GM21367 (cell line): ENCODE results near the gene NCBP3.
"Not testable (repeated sequence)": the region's sequence is repeated elsewhere in the genome, so short reads cannot be mapped to it uniquely, and the experiment has no call there.

ENCODE experiments used
- ATAC-seq: cut with Tn5 transposase; IDR thresholded peaks from one replicate; pipeline ENCODE4 v1.9.1; 2021; ENCODE audit not compliant: unreplicated experiment

The NCBP3 gene

GRCh38 chr17:3848229-3848835 is 2.3 kb upstream of the NCBP3 start:
- no peak for ATAC-seq

DNA sequence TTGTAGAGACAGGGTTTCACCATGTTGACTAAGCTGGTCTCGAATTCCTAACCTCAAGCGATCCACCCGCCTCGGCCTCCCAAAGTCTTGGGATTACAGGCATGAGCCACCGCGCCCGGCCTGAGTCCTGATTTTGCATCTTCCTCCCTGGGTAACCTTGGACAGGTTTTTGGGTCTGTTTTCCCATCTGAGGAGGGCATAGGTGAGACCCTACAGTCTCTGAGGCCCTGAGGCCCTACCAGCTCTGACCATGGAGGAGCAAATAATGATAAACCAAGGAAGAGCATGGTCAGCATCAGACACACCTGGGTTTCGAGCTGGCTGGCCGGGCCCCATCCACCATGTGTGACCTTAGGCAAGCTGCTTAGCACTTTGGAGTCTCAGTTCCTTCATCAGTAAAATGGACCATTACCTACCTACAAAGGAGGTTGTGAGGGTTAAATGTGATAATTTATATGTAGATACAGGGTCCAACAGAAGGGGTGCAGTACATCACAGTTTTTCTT is 1.2 kb upstream of the NCBP3 start:
- ATAC-seq, result no peak

- no peak for ATAC-seq
Measured at GRCh38 chr17:3846437-3847164, 555 bp upstream of the NCBP3 start.

- ATAC-seq, result no peak
Measured at GRCh38 chr17:3845291-3845620, 790 bp downstream of the NCBP3 start.

DNA sequence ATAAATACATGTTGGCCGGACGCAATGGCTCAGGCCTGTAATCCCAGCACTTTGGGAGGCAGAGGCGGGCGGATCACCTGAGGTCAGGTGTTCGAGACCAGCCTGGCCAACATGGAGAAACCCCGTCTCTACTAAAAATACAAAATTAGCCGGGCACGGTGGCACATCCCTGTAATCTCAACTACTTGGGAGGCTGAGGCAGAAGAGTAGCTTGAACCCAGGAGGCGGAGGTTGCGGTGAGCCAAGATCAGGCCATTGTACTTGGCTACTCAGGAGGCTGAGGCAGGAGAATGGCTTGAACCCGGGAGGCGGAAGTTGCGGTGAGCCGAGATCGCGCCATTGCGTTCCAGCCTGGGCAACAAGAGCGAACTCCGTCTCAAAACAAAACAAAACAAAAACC is 1.5 kb downstream of the NCBP3 start:
- not testable (repeated sequence) for ATAC-seq

- no peak for ATAC-seq
Measured at GRCh38 chr17:3843935-3844516, 2.0 kb downstream of the NCBP3 start.

GRCh38 chr17:3838206-3838605 is 7.8 kb downstream of the NCBP3 start:
- ATAC-seq, result no peak

- ATAC-seq, result no peak
Measured at GRCh38 chr17:3836551-3836950, 9.5 kb downstream of the NCBP3 start.

- ATAC-seq, result no peak
Measured at GRCh38 chr17:3835410-3836229, 10.4 kb downstream of the NCBP3 start.

DNA sequence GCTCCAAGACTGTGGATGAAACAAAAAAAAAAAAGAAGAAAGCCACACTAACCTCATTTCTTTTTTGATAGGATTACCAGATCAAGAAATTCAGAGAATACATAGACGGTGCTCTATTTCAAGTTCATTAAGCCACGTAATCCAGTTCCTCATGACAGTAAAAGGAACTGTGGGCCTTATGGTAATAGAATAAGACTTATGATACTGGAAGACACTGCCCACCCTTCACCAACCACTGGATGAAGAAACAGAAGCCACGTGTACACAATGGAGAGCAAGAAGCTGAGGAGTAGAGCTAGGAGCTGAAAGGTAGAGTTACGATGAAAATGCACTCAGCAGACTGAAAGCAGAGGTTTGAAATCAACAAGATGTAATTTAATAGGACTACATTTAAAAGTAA is 11.2 kb downstream of the NCBP3 start:
- no peak for ATAC-seq

- no peak for ATAC-seq
Measured at GRCh38 chr17:3828852-3829232, 17.2 kb downstream of the NCBP3 start.

GRCh38 chr17:3828151-3828851 is 17.7 kb downstream of the NCBP3 start:
- no peak for ATAC-seq

DNA sequence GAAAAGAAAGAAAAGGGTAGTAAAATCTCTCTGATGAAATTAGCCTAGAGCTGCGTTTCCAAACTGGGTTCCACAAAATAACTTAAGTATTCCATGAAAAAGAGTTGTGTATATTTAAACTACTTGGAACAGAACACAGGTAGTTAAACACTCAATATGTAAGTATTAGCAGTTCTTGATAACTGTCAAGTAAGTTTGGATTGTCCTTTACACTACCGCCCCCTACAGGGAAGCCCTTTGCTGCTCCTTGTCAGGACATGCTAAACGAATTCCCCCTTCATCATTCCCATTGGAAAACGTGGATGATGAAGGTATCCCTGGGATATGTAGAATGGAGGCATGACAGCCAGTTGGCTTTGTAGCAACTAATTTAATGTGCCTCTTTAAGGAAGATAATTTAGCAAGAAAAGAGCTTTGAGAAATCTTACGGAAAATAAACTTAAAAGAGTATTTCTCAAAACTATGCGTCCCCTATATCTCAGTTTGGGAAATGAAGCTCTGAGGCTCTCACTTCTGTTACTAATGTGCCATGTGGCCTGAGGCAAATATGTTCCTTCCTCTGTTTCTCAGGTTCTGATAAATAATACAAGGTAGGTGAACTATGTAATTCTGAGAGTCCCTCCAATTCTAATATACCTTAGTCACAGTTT is 18.8 kb downstream of the NCBP3 start:
- no peak for ATAC-seq

DNA sequence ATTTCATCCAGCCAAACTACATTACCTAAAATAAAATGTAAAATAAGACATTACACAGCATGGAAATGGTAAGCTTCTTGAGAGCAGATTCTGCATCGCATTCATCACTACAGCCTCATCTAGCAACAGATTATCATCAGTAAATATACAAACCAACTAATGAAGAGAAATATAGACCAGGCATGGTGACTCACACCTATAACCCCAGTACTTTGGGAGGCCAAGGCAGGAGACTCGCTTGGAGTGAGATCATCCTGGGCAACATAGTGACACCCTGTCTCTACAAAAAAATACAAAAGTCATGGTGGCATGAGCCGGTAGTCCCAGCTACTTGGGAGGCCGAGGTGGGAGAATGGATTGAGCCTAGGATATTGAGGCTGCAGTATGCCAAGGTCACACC is 19.9 kb downstream of the NCBP3 start:
- ATAC-seq, result no peak

- ATAC-seq, result no peak
Measured at GRCh38 chr17:3821101-3821500, 24.9 kb downstream of the NCBP3 start.

- ATAC-seq, result no peak
Measured at GRCh38 chr17:3818786-3819185, 27.3 kb downstream of the NCBP3 start.

DNA sequence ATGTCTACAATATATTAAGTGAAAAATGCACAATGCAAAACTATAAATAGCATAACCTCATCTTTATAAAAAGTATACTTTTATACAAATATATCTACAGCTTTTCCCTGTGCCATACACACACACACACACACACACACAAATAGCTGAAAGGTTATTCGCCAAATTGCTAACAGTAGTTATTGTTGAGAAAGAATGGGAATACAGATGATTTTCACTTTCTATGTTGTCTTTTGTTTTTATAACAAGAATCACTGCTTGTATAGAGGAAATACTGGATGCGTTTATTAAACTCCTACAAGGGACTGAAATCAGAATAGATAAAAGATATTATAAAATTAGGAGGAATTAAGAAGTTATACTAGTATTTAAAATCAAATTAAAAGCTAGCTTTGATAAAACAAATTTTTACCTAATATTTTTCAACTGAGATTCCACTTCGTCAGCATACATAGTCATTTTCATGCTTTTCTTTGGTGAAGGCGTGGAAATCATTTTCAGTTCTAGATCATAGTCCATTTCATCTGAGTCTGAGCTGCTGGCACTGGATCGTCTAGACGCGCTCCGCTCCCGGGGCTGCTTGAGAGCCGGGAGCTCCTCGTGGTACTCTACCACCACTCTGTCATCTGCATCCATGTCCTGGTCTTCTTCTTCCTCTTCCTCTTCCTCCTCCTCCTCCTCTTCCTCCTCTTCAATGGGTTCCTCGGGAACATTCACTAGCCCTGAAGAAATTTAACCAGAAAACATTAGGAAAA is 28.0 kb downstream of the NCBP3 start:
- ATAC-seq, result no peak

GRCh38 chr17:3815925-3816324 is 30.1 kb downstream of the NCBP3 start:
- no peak for ATAC-seq

GRCh38 chr17:3815122-3815521 is 30.9 kb downstream of the NCBP3 start:
- ATAC-seq, result no peak

- ATAC-seq, result no peak
Measured at GRCh38 chr17:3814361-3814760, 31.7 kb downstream of the NCBP3 start.
